Kidney (tissue), 14 donors: ENCODE data around the gene GCK. TPM values are rescaled to one million over a fixed set of nuclear protein-coding genes. Genes with fewer than 3 reads are reported as not detected.
A peak's percentile ranks its signal among the peaks of the same experiment; 100 is the strongest.
"Not testable (repeated sequence)": the region's sequence is repeated elsewhere in the genome, so short reads cannot be mapped to it uniquely, and the experiment has no call there.

Source experiments
- DNase-seq, 5 donors: peaks; one replicate each; pipeline ENCODE4 v3.0.0-alpha.2; 2013 to 2020
- FAIRE-seq: peaks from 2 replicates; lab custom pipeline; 2012; peaks lifted over from hg19 to GRCh38; lab: Jason Lieb, UNC
- H3K27ac ChIP-seq, 2 donors: one replicate each; pipeline ENCODE4 v1.7.0; 2013; ENCODE audit warnings: low read depth in 2 of 2, low read length in 2 of 2, inconsistent platforms in 1 of 2
- H3K27me3 ChIP-seq: one replicate; pipeline ENCODE4 v1.7.1; 2013; ENCODE audit warnings: low read length, inconsistent platforms; ENCODE audit not compliant: control insufficient read depth, insufficient read depth
- H3K36me3 ChIP-seq, 3 donors: one replicate each; pipeline versions ENCODE4 v1.7.0 to v1.7.1; 2013; ENCODE audit warnings: low read length in 3 of 3, control low read depth in 1 of 3, inconsistent platforms in 1 of 3; ENCODE audit not compliant: insufficient read depth in 3 of 3, control insufficient read depth in 2 of 3
- H3K4me1 ChIP-seq, 3 donors: one replicate each; pipeline versions ENCODE4 v1.7.0 to v1.7.1; 2013; ENCODE audit warnings: low read length in 3 of 3, inconsistent platforms in 1 of 3, low read depth in 1 of 3; ENCODE audit not compliant: control insufficient read depth in 2 of 3, insufficient read depth in 2 of 3
- H3K4me3 ChIP-seq, 3 donors: one replicate each; pipeline versions ENCODE4 v1.7.0 to v1.8.1; 2013; ENCODE audit warnings: low read length in 3 of 3, control low read depth in 1 of 3, inconsistent platforms in 1 of 3
- H3K9ac ChIP-seq, 3 donors: one replicate each; pipeline versions ENCODE4 v1.7.0 to v1.7.1; 2013; ENCODE audit warnings: low read length in 3 of 3, control low read depth in 1 of 3, inconsistent platforms in 1 of 3
- H3K9me3 ChIP-seq, 3 donors: one replicate each; pipeline versions ENCODE4 v1.7.0 to v1.7.1; 2013; ENCODE audit warnings: low read length in 3 of 3, control low read depth in 1 of 3, inconsistent platforms in 1 of 3; ENCODE audit not compliant: control insufficient read depth in 2 of 3, insufficient read depth in 1 of 3
- CTCF ChIP-seq: IDR thresholded peaks from 3 replicates; pipeline ENCODE4 v1.5.1; 2012; ENCODE audit warnings: mild to moderate bottlenecking, moderate library complexity, borderline replicate concordance; ENCODE audit not compliant: insufficient read depth; ENCODE audit errors: extremely low read depth
- intact Hi-C: fragments of 100-400 bp; cut with DNase I; formaldehyde crosslinking; loops from one replicate; pipeline ENCODE4 v1.11.1; 2022
- polyA plus RNA-seq: library from polyadenylated mRNA; stranded (reverse); fragments of 350-450 nt; fragmentation: Illumina TruSeq; extraction: RNeasy Lipid Tissue Mini Kit (QIAGEN cat#74804); gene quantifications from one replicate; pipeline ENCODE4 v1.2.3, GENCODE V29; 2014; ENCODE audit warnings: low read depth, low replicate concordance; ENCODE audit not compliant: insufficient read depth
- total RNA-seq: library from RNA; stranded (reverse); fragmentation: NEBNext Ultra II Directional; extraction: Animal tissue kit (Norgen Biotek cat#: 25700); gene quantifications from one replicate; pipeline ENCODE4 v1.2.1, GENCODE V29; 2021
- donor health status: control.
- donor health status: control.
- donor health status: control.
- donor health status: control.
- donor health status: control.
- donor health status: DM: yes; HTN: yes; CAD: no.
- donor health status: Normal renal cell carcinoma (clear cell type).

Gene GCK
- total and polyA plus RNA-seq, 2 donors from 2014 or later, result 0.25 to 1.0 TPM

DNA sequence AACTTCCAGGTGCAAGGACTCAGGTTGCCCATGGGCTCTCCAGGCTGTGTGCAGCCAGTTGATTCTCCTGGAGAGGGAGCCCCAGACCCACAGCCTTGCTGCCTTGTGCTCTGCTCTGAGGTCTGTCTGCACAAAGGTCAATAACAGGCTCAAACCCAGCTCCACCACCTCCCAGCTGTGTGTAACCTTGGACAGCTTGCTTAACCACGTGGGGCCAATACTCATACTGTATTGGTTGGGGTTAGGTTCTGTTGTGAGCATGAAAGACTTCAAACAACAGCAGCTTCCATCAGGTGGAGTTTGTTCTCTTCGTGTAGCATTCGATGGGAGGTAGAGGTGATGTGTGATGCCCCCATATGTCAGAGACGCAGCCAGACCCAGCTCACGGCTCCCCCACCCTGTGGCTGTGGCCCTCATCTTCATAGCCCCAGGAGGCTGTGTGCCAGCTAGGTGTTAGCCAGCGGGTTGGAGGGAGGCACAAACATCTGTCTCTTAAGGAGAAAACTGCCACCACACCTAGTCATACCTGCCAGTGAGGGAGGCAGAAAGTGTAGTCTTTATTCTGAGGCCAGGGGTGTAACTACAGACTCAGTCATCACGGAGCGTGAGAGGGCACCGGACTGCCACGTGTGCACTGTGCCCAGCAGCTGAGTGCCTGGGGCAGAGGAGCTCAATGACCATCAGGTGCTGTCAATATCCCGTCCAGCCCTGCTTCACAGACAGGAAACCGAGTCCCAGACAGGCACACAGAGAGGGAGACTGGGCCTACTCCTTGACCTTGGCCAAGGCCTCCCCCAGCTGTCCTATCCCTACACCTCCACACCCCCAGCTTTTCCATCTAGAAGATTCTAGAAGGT, 57.8 kb downstream of the GCK start:
- DNase-seq (peak in 2 of 5 donors; percentile 32 to 39), FAIRE-seq (no peak)
- no peaks in the 10 kb centered on the region for H3K9me3 ChIP-seq
- no peaks in the 10 kb centered on the region for H3K36me3 ChIP-seq
- no peaks in the 10 kb centered on the region for H3K27me3 ChIP-seq
- no peak for TF ChIP-seq CTCF
- H3K9ac ChIP-seq, result no peak overlapping the region
- H3K4me1 ChIP-seq, result no peaks in the 10 kb centered on the region
- intact Hi-C loops, result no loop called here
- no peak overlapping the region for H3K27ac ChIP-seq
- no peak overlapping the region for H3K4me3 ChIP-seq

DNA sequence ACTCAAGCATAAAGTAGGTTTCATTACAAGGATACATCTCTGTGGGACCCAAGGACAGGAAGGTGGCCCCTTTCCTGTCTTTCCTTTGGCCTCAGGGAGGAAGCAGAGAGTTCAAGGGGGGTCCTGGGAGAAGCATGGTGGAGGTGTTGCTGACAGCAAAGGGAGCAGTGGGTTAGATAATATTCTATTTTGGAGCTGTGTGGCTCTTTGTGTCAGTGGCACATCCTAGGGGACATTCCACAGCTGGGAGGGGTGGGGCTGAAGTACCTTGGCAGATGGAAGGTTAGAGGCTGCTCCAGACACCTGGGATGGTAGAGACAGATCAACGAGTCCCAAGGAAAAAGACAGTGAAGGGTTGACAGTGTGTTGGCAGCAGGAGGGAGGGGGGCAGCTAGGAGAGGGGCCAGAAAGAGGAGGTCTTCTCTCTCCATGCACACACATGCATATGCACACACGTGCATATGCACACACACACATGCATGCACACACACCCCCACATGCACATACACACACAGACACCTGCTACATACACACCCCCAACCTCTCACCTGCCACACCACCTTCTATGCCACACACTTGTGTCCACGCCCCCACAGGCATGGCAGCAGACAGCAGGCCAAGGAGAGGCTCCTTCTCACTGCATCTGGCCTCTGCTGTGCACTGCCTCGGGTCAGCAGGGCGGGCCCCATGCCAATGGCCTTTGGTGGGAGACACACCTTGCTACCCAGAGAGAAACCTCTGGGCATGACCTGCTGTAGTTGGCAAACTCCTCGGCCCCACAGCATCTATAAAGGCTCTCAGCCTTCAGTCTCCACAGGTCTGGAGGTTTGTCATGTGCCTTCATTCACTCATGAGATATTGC, 60.3 kb downstream of the GCK start:
- TF ChIP-seq CTCF, result no peak
- intact Hi-C loops, result no loop called here
- no peak overlapping the region for H3K4me3 ChIP-seq
- H3K36me3 ChIP-seq, result no peaks in the 10 kb centered on the region
- H3K27ac ChIP-seq, result no peak overlapping the region
- DNase-seq (peak in 1 of 5 donors; percentile 40), FAIRE-seq (no peak)
- H3K4me1 ChIP-seq, result peaks cover 0 to under 1% (median 0%) of the 10 kb centered on the region in 3 donors
- no peaks in the 10 kb centered on the region for H3K9me3 ChIP-seq
- H3K9ac ChIP-seq, result no peak overlapping the region
- H3K27me3 ChIP-seq, result no peaks in the 10 kb centered on the region

DNA sequence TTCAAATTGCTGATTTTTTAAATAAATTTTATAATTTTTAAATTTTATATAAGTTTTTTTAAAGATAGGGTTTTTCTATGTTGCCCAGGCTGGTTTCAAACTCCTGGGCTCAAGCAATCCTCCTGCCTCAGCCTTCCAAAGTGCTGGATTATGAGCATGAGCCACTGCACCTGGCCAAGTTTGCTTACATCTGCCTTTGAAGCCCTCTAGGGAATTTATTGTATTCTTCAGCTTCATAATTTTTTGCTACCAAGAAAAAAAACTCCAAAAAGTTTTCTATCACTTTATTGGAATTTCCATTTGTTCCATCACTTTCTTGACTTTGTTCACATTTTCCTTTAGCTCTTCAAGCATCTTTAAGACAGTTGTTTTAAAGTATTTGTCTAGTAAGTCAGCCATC, 62.1 kb downstream of the GCK start:
- DNase-seq, result no peak
- H3K27me3 ChIP-seq, result no peaks in the 10 kb centered on the region
- no peaks in the 10 kb centered on the region for H3K36me3 ChIP-seq
- peaks cover 0 to 7% (median 4%) of the 10 kb centered on the region in 3 donors for H3K4me1 ChIP-seq
- no peaks in the 10 kb centered on the region for H3K9me3 ChIP-seq
- no peak overlapping the region for H3K9ac ChIP-seq
- TF ChIP-seq CTCF, result no peak
- intact Hi-C loops, result no loop called here
- no peak for FAIRE-seq
- no peak overlapping the region for H3K27ac ChIP-seq
- H3K4me3 ChIP-seq, result no peak overlapping the region

- H3K9me3 ChIP-seq, H3K27me3 ChIP-seq, intact Hi-C loops, H3K9ac ChIP-seq, H3K4me1 ChIP-seq, H3K4me3 ChIP-seq, H3K27ac ChIP-seq, H3K36me3 ChIP-seq, FAIRE-seq: not testable (repeated sequence)
- DNase-seq, result peak in 1 of 5 donors; percentile 5
Observed at GRCh38 chr7:44126574-44126973, 62.7 kb downstream of the GCK start.
